HTERT RPE-1 (cell line): ENCODE data around the gene EYA2.
"Not testable (repeated sequence)": the region's sequence is repeated elsewhere in the genome, so short reads cannot be mapped to it uniquely, and the experiment has no call there.

Experiments
- in situ Hi-C: fragments of 300-500 bp; cut with MboI; formaldehyde crosslinking; loops from 4 replicates; pipeline ENCODE4 v1.14.3; 2020; ENCODE audit warnings: low sequenced_read_pairs

Gene EYA2

GRCh38 chr20:46951405-46951804 lies 56.8 kb downstream of the EYA2 start:
- in situ Hi-C loops, result no loop called here

GRCh38 chr20:46951840-46952497 lies 57.3 kb downstream of the EYA2 start:
- in situ Hi-C loops, result no loop called here

- in situ Hi-C loops, result no loop called here
Measured at GRCh38 chr20:46953596-46953995, 59.0 kb downstream of the EYA2 start.

GRCh38 chr20:46954490-46955038 lies 59.9 kb downstream of the EYA2 start:
- in situ Hi-C loops, result no loop called here

GRCh38 chr20:46955601-46956556 lies 61.2 kb downstream of the EYA2 start:
- in situ Hi-C loops, result no loop called here

GRCh38 chr20:46959081-46959692 lies 64.5 kb downstream of the EYA2 start:
- in situ Hi-C loops, result no loop called here

- in situ Hi-C loops, result no loop called here
Measured at GRCh38 chr20:46959821-46960220, 65.2 kb downstream of the EYA2 start.

- in situ Hi-C loops, result no loop called here
Measured at GRCh38 chr20:46960536-46960935, 65.9 kb downstream of the EYA2 start.

- in situ Hi-C loops, result not testable (repeated sequence)
Measured at GRCh38 chr20:46961968-46962367, 67.3 kb downstream of the EYA2 start.

GRCh38 chr20:46962452-46963195 lies 68.0 kb downstream of the EYA2 start:
- in situ Hi-C loops, result no loop called here

- in situ Hi-C loops, result no loop called here
Measured at GRCh38 chr20:46963196-46963529, 68.5 kb downstream of the EYA2 start.

GRCh38 chr20:46963758-46964617 lies 69.3 kb downstream of the EYA2 start:
- in situ Hi-C loops, result no loop called here

GRCh38 chr20:46964618-46965455 lies 70.2 kb downstream of the EYA2 start:
- in situ Hi-C loops, result no loop called here

GRCh38 chr20:46965477-46965876 lies 70.8 kb downstream of the EYA2 start:
- in situ Hi-C loops, result no loop called here

- in situ Hi-C loops, result no loop called here
Measured at GRCh38 chr20:46967646-46968045, 73.0 kb downstream of the EYA2 start.

GRCh38 chr20:46970937-46971630 lies 76.4 kb downstream of the EYA2 start:
- in situ Hi-C loops, result no loop called here

- in situ Hi-C loops, result no loop called here
Measured at GRCh38 chr20:46973766-46974165, 79.1 kb downstream of the EYA2 start.

GRCh38 chr20:46974669-46975434 lies 80.2 kb downstream of the EYA2 start:
- in situ Hi-C loops, result no loop called here
